NCI-H226 (cell line): ENCODE data around the gene UBFD1.
"Not testable (repeated sequence)": the region's sequence is repeated elsewhere in the genome, so short reads cannot be mapped to it uniquely, and the experiment has no call there.

Source experiments
- DNase-seq: peaks from one replicate; pipeline ENCODE4 v3.0.0-alpha.2; 2015

Gene UBFD1

GRCh38 chr16:23571895-23572294 lies 14.4 kb downstream of the UBFD1 start:
- DNase-seq = no peak

- DNase-seq = no peak
These were observed 14.9 kb downstream of the UBFD1 start for GRCh38 chr16:23572394-23572793.

- DNase-seq = no peak
These were observed 16.3 kb downstream of the UBFD1 start for GRCh38 chr16:23573817-23574216.

- no peak for DNase-seq
These were observed 18.3 kb downstream of the UBFD1 start for GRCh38 chr16:23575834-23576233.

- DNase-seq = no peak
These were observed 20.0 kb downstream of the UBFD1 start for GRCh38 chr16:23577493-23577892.

GRCh38 chr16:23578101-23578830 lies 20.7 kb downstream of the UBFD1 start:
- DNase-seq = no peak

GRCh38 chr16:23579371-23579770 lies 21.8 kb downstream of the UBFD1 start:
- DNase-seq = no peak

- no peak for DNase-seq
These were observed 22.9 kb downstream of the UBFD1 start for GRCh38 chr16:23580391-23580790.

- no peak for DNase-seq
These were observed 24.2 kb downstream of the UBFD1 start for GRCh38 chr16:23581764-23582163.

GRCh38 chr16:23583271-23583670 lies 25.7 kb downstream of the UBFD1 start:
- DNase-seq = not testable (repeated sequence)

GRCh38 chr16:23584186-23585076 lies 26.9 kb downstream of the UBFD1 start:
- DNase-seq = no peak

- DNase-seq = peak; percentile 43
These were observed 30.2 kb downstream of the UBFD1 start for GRCh38 chr16:23587726-23588125.

GRCh38 chr16:23590181-23590580 lies 32.7 kb downstream of the UBFD1 start:
- DNase-seq = no peak

- no peak for DNase-seq
These were observed 36.7 kb downstream of the UBFD1 start for GRCh38 chr16:23594186-23594585.

GRCh38 chr16:23595246-23595950 lies 37.9 kb downstream of the UBFD1 start:
- DNase-seq = no peak

GRCh38 chr16:23595951-23596720 lies 38.6 kb downstream of the UBFD1 start, which contains the start of gene NDUFAB1:
Gene NDUFAB1 (minus strand): TSS chr16:23596316. CDS start chr16:23596290, 26 bp downstream.
- DNase-seq = peak; percentile 77

- peak; percentile 18 for DNase-seq
These were observed 39.7 kb downstream of the UBFD1 start for GRCh38 chr16:23597003-23597756.

- peak; percentile 15 for DNase-seq
These were observed 50.2 kb downstream of the UBFD1 start for GRCh38 chr16:23607726-23608125.

GRCh38 chr16:23608194-23608593 lies 50.7 kb downstream of the UBFD1 start:
- peak; percentile 86 for DNase-seq

- DNase-seq = no peak
These were observed 52.4 kb downstream of the UBFD1 start for GRCh38 chr16:23609929-23610328.

- not testable (repeated sequence) for DNase-seq
These were observed 53.4 kb downstream of the UBFD1 start for GRCh38 chr16:23610905-23611304.

GRCh38 chr16:23611936-23612335 lies 54.4 kb downstream of the UBFD1 start:
- no peak for DNase-seq
